Spleen (tissue), 7 donors: ENCODE results near the gene UVSSA.

Source experiments
- CTCF ChIP-seq, 11 experiments: fragments of 200-600 bp in 7 of 11; fragments of 450-650 bp in 4 of 11; sonication (generic) in 4 of 11; IDR thresholded peaks in 8 of 11; conservative IDR thresholded peaks in 3 of 11; 1 replicate in 7 of 11; 2 replicates in 4 of 11; pipeline versions ENCODE4 v1.4.0 to v1.8.0; 2016 to 2021; ENCODE audit warnings: antibody characterized with exemption in 11 of 11, inconsistent platforms in 4 of 11, mild to moderate bottlenecking in 1 of 11
- POLR2A ChIP-seq, 3 donors: fragments of 450-650 bp; IDR thresholded peaks; one replicate each; pipeline ENCODE4 v1.5.1; 2017; ENCODE audit warnings: antibody characterized with exemption in 3 of 3, mild to moderate bottlenecking in 1 of 3
- POLR2AphosphoS5 ChIP-seq, 3 donors: sonication (generic); formaldehyde crosslinking; IDR thresholded peaks; one replicate each; pipeline ENCODE4 v1.5.1; 2017; ENCODE audit warnings: antibody characterized with exemption in 3 of 3
- donor health status: DM: no; HTN: no; CAD: no; lungs with moderate emphysema.
- donor health status: DM: no; HTN: no; CAD: no.
- donor health status: DM: no; HTN: no; CAD: no.

- TF ChIP-seq CTCF (IDR thresholded peaks at IDR 0.05 in 8 of 11, conservative IDR thresholded peaks at IDR 0.05 in 3 of 11), result no peak
- no peak for TF ChIP-seq POLR2AphosphoS5 (IDR thresholded peaks at IDR 0.05)
- no peak for TF ChIP-seq POLR2A (IDR thresholded peaks at IDR 0.05)
Measured at GRCh38 chr4:1353186-1354055, 6.4 kb downstream of the UVSSA start.
